T-helper 2 cell treated with Interferon-gamma antibody and Interleukin-4, amounts not matched to agents 5 μg/mL and 100 μg/mL, for 36 hours (primary cell): Measurements from ENCODE around the gene PTGR1.

ENCODE experiments used
- DNase-seq: peaks from one replicate; pipeline ENCODE4 v3.0.0; 2021; ENCODE audit warnings: low spot score
- H3K27ac Mint-ChIP-seq: one replicate; pipeline ENCODE4 v1.8.0; 2021; ENCODE audit warnings: mild to moderate bottlenecking, mixed read lengths
- H3K27me3 Mint-ChIP-seq: one replicate; pipeline ENCODE4 v1.8.0; 2021; ENCODE audit warnings: low read depth, mixed read lengths
- H3K36me3 Mint-ChIP-seq: one replicate; pipeline ENCODE4 v1.8.0; 2021; ENCODE audit warnings: low read depth, mixed read lengths
- H3K4me1 Mint-ChIP-seq: one replicate; pipeline ENCODE4 v1.8.0; 2021; ENCODE audit warnings: low read depth, mixed read lengths
- H3K4me3 Mint-ChIP-seq: one replicate; pipeline ENCODE4 v1.8.0; 2022; ENCODE audit warnings: mild to moderate bottlenecking, moderate library complexity, mixed read lengths
- H3K9me3 Mint-ChIP-seq: one replicate; pipeline ENCODE4 v1.8.0; 2021; ENCODE audit warnings: mixed read lengths

PTGR1 gene

DNA sequence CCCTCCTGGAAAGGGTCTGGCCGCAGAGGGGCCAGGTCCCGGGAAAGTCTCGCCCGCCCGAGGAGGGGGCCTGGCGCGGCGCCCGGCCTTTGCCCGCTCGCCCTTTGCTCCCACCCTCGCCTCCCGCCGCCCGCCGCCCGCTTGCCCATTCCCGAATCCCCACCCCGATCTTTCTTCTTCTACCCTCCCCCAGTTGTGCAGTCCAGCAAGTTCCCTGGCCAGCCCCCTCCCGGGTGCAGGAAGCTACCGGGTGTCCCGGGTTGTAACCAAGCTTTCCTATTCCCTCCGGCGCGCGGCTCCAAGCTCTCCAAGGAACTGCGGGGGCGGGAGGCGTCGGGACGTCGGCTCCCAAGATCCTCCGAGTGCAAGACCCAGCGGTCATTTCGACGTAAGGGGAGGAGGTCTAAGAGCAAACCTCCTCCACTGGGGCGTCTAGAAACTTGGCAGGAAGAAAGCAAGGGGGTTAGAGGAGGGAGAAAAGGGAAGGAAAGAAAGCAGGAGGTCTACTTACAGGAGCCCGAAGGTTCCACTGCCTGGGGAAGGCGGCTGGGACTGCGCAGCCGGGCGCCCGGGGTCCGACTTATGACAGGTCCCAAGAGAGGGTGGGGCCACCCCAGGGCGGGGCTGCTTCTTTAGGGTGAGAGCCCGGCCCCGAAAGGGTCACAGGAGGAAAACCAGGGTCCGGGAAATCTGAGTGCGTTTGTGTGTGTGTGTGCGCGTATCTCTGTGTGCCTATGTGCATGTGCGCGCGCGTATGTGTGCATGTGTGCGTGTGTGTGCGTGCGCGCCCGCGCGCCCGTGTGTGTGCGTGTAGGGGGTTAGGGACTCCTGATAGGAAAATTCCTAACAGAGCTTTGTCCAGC, at the start of gene PTGR1:
Gene PTGR1 (minus strand): TSS at position 556 of the 863 bp plus-strand sequence. CDS start 2,225 bp downstream, outside the sequence.
- H3K9me3 Mint-ChIP-seq, result no peaks in the 10 kb centered on the region
- no peak within 1 kb of the TSS for H3K27ac Mint-ChIP-seq

DNA sequence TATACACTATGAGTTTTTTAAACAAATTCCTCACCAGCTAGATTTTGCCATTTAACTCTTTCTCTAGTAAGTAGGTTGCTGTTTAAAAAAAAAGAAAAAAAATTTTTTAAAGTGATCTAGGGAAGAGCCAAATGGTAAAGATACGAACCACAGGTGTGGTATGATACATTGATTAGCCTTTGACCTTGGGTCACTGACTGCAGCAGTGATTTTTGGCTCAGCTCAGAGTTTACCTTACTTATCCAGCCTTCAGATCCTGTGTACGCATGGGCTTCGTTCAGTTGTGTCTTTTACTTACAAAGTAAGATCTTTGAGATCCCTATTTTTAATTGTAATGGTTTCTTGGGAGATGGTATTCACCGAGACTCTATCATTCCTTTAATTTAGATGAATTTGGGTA, 49.6 kb upstream of the PTGR1 start:
- H3K4me3 Mint-ChIP-seq, result no peak overlapping the region
- no peaks in the 10 kb centered on the region for H3K4me1 Mint-ChIP-seq
- no peak overlapping the region for H3K27ac Mint-ChIP-seq
- no peaks in the 10 kb centered on the region for H3K9me3 Mint-ChIP-seq
- H3K36me3 Mint-ChIP-seq, result peaks cover 28% of the 10 kb centered on the region
- no peak for DNase-seq
- H3K27me3 Mint-ChIP-seq, result no peaks in the 10 kb centered on the region

More for the DNA sequence above, at the start of gene PTGR1:
- peak within 1 kb of the TSS; percentile 90 for H3K4me3 Mint-ChIP-seq
- peaks cover 2% of the 10 kb centered on the region for H3K36me3 Mint-ChIP-seq
- peak; percentile 6 for DNase-seq
- H3K4me1 Mint-ChIP-seq, result peaks cover 16% of the 10 kb centered on the region
- peaks cover 46% of the 10 kb centered on the region for H3K27me3 Mint-ChIP-seq

DNA sequence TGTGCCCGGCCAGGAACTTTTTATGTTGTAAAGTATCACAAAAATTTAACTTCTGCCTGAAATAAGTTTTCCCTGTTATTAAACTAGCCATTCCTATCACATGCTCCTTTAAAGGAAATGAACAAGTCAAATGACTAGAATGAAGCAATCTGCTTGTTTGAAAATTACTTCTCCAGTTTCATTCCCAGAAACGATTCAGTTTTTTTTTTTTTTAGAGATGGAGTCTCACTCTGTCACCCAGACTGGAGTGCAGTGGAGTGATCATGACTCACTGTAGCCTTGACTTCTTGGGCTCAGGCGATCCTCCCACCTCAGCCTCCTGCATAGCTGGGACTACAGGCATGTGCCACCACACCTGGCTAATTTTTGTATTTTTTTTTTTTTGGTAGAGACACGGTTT, 48.6 kb upstream of the PTGR1 start:
- no peak overlapping the region for H3K27ac Mint-ChIP-seq
- no peak for DNase-seq
- peaks cover 26% of the 10 kb centered on the region for H3K36me3 Mint-ChIP-seq
- H3K9me3 Mint-ChIP-seq, result no peaks in the 10 kb centered on the region
- H3K4me1 Mint-ChIP-seq, result no peaks in the 10 kb centered on the region
- no peaks in the 10 kb centered on the region for H3K27me3 Mint-ChIP-seq
- no peak overlapping the region for H3K4me3 Mint-ChIP-seq

DNA sequence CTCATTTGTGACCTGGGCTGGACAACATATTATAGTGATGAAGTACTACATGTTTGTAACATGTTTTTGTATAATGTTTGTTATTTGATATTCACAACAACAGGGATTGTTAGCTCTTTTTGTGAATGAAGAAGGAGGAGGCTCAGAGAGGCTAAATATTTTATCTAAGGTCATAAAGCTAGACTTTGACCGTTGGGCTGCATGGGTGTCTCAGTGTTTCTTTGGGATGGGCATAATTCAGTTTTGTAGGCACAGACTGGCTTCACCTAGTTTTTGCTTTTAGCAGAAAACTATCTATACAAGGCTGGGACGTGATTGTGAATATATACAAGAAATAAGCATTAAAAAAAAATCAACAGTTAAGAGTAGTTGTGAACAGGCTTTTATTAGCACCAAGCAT, 47.0 kb upstream of the PTGR1 start:
- Mint-ChIP-seq H3K36me3 (peaks cover 29% of the 10 kb centered on the region), H3K9me3 (no peaks in the 10 kb centered on the region), H3K4me1 (no peaks in the 10 kb centered on the region), H3K27me3 (no peaks in the 10 kb centered on the region), H3K27ac (no peak overlapping the region), H3K4me3 (no peak overlapping the region)
- DNase-seq, result no peak

DNA sequence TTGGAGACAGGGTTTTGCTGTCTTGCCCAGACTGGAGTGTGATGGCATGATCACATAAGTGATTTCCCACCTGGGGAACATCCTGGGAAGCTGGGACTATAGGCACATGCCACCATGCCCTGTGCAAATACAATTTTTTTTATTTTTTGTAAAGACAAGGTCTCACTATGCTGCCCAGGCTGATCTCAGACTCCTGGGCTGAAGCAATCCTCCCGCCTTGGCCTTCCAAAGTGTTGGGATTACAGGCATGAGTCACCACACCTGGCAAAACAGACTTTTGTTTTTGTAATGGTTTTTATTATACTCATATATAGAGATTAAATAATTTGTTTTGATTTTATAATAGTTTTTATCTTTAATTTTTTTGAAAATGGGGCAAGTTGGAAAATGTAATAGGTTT, 46.4 kb upstream of the PTGR1 start:
- no peaks in the 10 kb centered on the region for H3K4me1 Mint-ChIP-seq

DNA sequence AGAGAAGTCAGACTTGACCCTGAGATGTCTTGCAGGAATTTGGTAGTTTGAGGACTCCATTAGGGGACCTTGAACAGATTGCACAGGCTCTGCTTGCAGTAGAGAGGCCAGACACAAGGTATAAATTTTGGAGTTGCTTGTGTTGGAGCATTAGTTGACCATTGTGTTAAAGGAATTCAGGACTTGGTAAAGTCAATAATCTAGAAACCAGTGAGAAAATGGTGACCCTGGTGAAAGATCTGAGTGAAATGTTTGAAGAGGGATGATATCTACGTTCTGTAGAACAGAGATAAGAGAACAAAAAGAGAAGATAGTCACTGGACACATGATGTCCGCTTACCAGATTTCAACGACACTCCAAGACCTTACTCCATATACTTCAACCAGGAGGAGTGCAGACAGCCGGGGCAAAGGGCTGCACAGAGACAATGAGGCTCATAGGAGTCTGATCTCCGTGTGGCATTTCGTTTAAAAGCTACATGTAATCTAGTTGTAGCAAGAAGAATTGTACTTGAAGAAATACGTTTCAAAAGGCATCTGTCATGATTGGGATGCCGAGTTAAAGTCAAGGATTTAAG, 44.8 kb upstream of the PTGR1 start:
- Mint-ChIP-seq H3K4me1 (no peaks in the 10 kb centered on the region), H3K27me3 (no peaks in the 10 kb centered on the region), H3K27ac (no peak overlapping the region), H3K4me3 (no peak overlapping the region), H3K9me3 (no peaks in the 10 kb centered on the region), H3K36me3 (peaks cover 23% of the 10 kb centered on the region)
- DNase-seq, result no peak

More for the DNA sequence above, 46.4 kb upstream of the PTGR1 start:
- Mint-ChIP-seq H3K27ac (no peak overlapping the region), H3K36me3 (peaks cover 29% of the 10 kb centered on the region), H3K4me3 (no peak overlapping the region), H3K9me3 (no peaks in the 10 kb centered on the region), H3K27me3 (no peaks in the 10 kb centered on the region)
- DNase-seq, result no peak

DNA sequence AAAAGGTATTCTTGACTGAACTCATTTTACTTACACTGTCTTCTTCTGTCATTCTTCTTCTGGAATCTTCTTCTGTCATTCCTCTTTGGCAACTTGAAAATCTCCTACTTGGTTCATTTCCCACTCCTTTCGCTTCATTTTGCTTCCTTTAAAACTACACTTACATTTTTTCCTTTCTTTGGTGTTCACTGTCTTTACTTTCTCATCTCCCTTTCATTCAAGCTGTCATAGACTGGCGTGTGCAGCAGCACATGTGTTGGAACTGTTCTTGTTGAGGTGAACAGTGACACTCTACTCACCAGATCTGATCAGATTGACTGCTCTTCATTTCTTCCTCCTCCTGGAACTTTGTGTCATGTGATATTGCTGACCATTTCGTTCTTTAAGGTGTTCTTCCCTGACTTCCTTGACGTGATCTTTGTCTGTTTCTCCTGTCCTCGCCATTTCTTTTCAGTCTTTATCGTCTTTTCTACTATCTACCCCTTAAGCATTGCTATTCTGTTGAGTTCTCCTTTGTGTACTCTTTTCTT, 38.0 kb upstream of the PTGR1 start:
- H3K9me3 Mint-ChIP-seq, result no peaks in the 10 kb centered on the region
- no peak overlapping the region for H3K27ac Mint-ChIP-seq
- H3K4me1 Mint-ChIP-seq, result peaks cover 21% of the 10 kb centered on the region
- DNase-seq, result no peak
- H3K4me3 Mint-ChIP-seq, result no peak overlapping the region
- H3K27me3 Mint-ChIP-seq, result no peaks in the 10 kb centered on the region
- H3K36me3 Mint-ChIP-seq, result peaks cover 1% of the 10 kb centered on the region

- H3K27ac Mint-ChIP-seq, result no peak overlapping the region
- no peaks in the 10 kb centered on the region for H3K9me3 Mint-ChIP-seq
- H3K27me3 Mint-ChIP-seq, result no peaks in the 10 kb centered on the region
- DNase-seq, result no peak
- no peak overlapping the region for H3K4me3 Mint-ChIP-seq
- H3K4me1 Mint-ChIP-seq, result peaks cover 31% of the 10 kb centered on the region
- H3K36me3 Mint-ChIP-seq, result peaks cover 1% of the 10 kb centered on the region
Measured at GRCh38 chr9:111634860-111635259, 35.4 kb upstream of the PTGR1 start.

- Mint-ChIP-seq H3K4me1 (peaks cover 31% of the 10 kb centered on the region), H3K36me3 (peaks cover 1% of the 10 kb centered on the region)
Measured at GRCh38 chr9:111633389-111633736, 33.9 kb upstream of the PTGR1 start.

GRCh38 chr9:111632695-111633388, 33.4 kb upstream of the PTGR1 start:
- H3K4me3 Mint-ChIP-seq, result peak overlapping the region; percentile 95
- H3K4me1 Mint-ChIP-seq, result peaks cover 31% of the 10 kb centered on the region
- no peaks in the 10 kb centered on the region for H3K9me3 Mint-ChIP-seq
- DNase-seq, result no peak
- no peak overlapping the region for H3K27ac Mint-ChIP-seq
- H3K36me3 Mint-ChIP-seq, result peaks cover 1% of the 10 kb centered on the region
- H3K27me3 Mint-ChIP-seq, result no peaks in the 10 kb centered on the region

More at GRCh38 chr9:111633389-111633736, 33.9 kb upstream of the PTGR1 start:
- Mint-ChIP-seq H3K27ac (no peak overlapping the region), H3K9me3 (no peaks in the 10 kb centered on the region), H3K4me3 (peak overlapping the region; percentile 95), H3K27me3 (no peaks in the 10 kb centered on the region)
- no peak for DNase-seq

GRCh38 chr9:111632060-111632459, 32.6 kb upstream of the PTGR1 start:
- Mint-ChIP-seq H3K4me1 (peaks cover 31% of the 10 kb centered on the region), H3K4me3 (peak overlapping the region; percentile 95), H3K27ac (peak overlapping the region; percentile 89), H3K9me3 (no peaks in the 10 kb centered on the region), H3K36me3 (peaks cover 1% of the 10 kb centered on the region), H3K27me3 (no peaks in the 10 kb centered on the region)
- no peak for DNase-seq

GRCh38 chr9:111631214-111631971, 31.9 kb upstream of the PTGR1 start, which contains the start of gene DNAJC25:
Gene DNAJC25, plus strand, starts transcription at chr9:111631334. Its CDS starts 74 bp downstream, at chr9:111631408.
- H3K4me3 Mint-ChIP-seq, result peak within 1 kb of the TSS; percentile 95
- H3K9me3 Mint-ChIP-seq, result no peaks in the 10 kb centered on the region
- no peaks in the 10 kb centered on the region for H3K27me3 Mint-ChIP-seq
- peak within 1 kb of the TSS; percentile 89 for H3K27ac Mint-ChIP-seq
- peak; percentile 97 for DNase-seq
- peaks cover 31% of the 10 kb centered on the region for H3K4me1 Mint-ChIP-seq
- peaks cover 1% of the 10 kb centered on the region for H3K36me3 Mint-ChIP-seq

DNA sequence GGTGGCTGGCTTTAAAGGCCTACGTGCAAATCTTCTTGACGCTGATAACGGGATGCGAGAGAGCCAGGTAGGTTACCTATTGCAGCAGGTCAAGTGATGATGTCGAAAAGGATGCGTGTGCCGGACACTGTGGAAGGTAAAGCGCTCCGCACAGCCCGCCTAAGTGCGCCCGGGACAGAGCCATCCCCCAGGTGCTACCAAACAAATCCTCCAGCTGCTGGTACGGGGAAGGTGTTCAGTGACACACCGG, 31.4 kb upstream of the PTGR1 start:
- H3K9me3 Mint-ChIP-seq, result no peaks in the 10 kb centered on the region
- peaks cover 1% of the 10 kb centered on the region for H3K36me3 Mint-ChIP-seq
- H3K27me3 Mint-ChIP-seq, result no peaks in the 10 kb centered on the region
- peak overlapping the region; percentile 84 for H3K27ac Mint-ChIP-seq
- DNase-seq, result no peak
- peak overlapping the region; percentile 94 for H3K4me3 Mint-ChIP-seq
- peaks cover 30% of the 10 kb centered on the region for H3K4me1 Mint-ChIP-seq
